ENCODE results near the gene TOGARAM2.

Gene TOGARAM2

DNA sequence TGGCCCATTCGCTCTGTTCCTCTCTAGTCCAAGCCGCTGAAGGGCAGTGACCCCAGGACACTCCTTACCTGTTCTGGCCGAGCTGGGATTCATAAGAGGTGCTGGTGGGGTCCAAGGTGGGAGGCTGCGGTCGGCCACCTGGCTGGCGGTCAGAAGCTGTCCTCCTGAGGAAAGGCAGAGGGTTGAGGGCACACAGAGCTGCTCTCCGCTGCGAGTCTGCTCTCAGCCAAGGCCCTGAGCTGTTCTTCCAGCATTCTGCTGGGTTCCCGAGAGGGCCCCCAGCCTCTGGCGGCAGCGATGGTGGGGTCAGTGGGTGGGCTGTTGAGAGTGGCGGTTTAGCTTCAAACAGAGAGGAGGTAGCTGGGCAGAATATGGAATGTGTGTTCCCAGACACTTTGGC, 89.4 kb downstream of the TOGARAM2 start:
- no peak for DNase-seq (ENCODE audit: low read depth, low spot score)
- no peak overlapping the region for H3K4me3 ChIP-seq (ENCODE audit: low read depth, low read length)
- in situ Hi-C loops (cut with HindIII; ENCODE audit: low sequenced_read_pairs), result no loop called here
- TF ChIP-seq, protein P1, sequence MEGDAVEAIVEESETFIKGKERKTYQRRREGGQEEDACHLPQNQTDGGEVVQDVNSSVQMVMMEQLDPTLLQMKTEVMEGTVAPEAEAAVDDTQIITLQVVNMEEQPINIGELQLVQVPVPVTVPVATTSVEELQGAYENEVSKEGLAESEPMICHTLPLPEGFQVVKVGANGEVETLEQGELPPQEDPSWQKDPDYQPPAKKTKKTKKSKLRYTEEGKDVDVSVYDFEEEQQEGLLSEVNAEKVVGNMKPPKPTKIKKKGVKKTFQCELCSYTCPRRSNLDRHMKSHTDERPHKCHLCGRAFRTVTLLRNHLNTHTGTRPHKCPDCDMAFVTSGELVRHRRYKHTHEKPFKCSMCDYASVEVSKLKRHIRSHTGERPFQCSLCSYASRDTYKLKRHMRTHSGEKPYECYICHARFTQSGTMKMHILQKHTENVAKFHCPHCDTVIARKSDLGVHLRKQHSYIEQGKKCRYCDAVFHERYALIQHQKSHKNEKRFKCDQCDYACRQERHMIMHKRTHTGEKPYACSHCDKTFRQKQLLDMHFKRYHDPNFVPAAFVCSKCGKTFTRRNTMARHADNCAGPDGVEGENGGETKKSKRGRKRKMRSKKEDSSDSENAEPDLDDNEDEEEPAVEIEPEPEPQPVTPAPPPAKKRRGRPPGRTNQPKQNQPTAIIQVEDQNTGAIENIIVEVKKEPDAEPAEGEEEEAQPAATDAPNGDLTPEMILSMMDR (IDR thresholded peaks at IDR 0.05; ENCODE audit: low read depth, low read length), result no peak

DNA sequence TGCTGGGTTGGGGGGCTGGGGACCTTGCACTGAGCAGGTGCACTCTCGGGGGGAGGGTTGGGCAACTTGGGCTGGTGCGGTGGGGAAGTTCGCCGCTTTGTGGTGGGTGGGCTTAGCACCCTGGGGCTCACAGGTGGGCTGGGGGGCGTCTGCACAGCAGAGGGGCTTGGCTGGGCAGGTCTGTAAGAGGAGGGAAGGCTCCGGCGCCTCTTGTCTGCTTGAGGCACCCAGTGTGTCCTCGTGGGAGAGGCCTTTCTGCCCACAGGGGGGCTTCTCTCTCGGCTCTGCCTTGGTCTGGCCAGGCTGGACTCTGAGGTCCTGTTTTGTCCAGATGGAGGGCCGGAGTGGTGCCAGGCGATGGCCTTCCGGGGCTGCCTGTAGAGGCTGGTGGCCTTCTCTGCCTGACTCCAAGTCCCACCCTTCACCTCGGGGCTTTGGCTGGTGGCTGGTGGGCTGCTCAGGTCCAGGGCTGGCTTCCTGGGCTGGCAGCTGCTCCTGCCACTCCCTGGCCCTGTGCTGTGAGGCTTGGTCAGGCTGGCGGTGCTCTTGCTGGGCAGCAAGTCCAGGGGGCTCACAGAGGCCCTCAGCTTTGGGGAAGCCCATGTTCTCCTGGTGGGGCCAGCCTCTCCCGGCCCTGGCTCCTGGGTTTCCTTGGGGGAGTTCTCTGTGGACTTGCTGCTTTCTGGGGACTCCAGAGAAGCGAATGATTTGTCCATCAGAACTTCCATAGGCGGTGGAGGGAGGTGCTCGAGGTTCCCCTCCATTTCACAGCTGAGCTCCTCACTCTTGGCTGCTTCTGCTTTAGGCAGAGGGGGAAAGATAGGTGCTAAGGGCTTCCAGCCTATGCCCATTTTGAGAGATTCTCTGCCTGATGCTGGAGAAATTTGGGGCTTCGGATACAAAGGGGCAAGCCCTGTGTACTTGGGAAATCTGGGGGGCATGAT, 90.2 kb downstream of the TOGARAM2 start:
- in situ Hi-C loops (cut with HindIII; ENCODE audit: low sequenced_read_pairs), result no loop called here
- H3K4me3 ChIP-seq (ENCODE audit: low read depth, low read length), result no peak overlapping the region
- DNase-seq (ENCODE audit: low read depth, low spot score), result no peak
- TF ChIP-seq, protein P1 (IDR thresholded peaks at IDR 0.05; ENCODE audit: low read depth, low read length), result no peak

DNA sequence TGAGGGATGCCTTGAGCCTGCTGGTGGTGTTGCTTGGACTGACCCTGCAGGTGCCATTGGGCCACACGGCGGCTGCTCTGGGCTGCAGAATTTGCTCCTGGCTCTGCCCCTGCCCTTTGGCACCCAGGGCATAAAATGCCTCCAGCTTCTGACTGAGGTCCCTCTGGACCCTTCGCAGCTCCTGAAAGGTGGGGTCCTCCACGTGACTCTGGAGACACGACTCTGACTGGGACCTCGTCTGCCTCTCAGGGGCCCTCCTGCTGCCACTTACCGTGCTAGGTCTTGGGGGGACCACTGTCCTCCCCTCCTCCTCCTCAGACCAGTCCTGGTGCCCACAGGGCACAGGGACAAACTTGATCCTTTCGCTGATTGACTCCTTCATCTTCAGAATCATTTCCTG, 91.2 kb downstream of the TOGARAM2 start:
- in situ Hi-C loops (cut with HindIII; ENCODE audit: low sequenced_read_pairs), result no loop called here
- DNase-seq (ENCODE audit: low read depth, low spot score), result no peak
- TF ChIP-seq, protein P1 (IDR thresholded peaks at IDR 0.05; ENCODE audit: low read depth, low read length), result no peak
- no peak overlapping the region for H3K4me3 ChIP-seq (ENCODE audit: low read depth, low read length)

DNA sequence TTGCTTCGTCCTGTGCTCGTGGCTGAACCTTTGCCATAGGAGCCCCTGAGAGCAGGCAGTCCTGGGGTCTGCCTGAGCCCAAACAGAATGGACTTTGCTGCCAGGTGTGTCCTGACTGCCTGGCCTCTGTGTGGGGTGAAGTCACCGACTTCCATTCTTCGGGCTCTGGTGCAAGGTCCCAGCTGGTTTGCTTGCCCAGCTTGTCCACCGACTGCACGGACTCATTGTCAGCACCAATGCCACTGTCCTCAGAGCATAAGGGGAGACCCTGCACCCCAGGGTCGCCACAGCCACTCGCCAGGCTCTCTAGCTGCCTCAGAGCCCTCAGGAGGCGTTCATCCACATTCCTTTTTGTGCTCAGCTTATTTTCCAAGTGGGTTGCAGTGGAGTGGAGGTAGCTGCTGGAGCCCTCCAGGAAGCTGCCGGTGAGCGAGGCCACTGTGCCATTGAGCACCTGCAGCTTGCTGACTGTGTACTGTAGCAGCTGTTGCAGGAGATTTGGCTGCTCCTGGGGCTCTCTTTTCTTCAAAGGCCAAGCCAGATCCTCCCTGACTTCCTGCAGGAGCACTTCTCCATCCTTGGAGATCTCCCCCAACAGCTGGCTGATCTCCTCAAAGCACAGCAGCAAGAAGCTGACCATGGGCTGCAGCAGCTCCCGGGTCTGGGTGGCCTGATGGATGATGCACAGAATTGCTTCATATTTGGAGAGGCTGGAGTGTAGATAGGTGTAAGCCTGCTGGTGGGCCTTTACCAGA, 92.0 kb downstream of the TOGARAM2 start:
- in situ Hi-C loops (cut with HindIII; ENCODE audit: low sequenced_read_pairs), result no loop called here
- DNase-seq (ENCODE audit: low read depth, low spot score), result no peak
- H3K4me3 ChIP-seq (ENCODE audit: low read depth, low read length), result no peak overlapping the region
- TF ChIP-seq, protein P1 (IDR thresholded peaks at IDR 0.05; ENCODE audit: low read depth, low read length), result no peak

DNA sequence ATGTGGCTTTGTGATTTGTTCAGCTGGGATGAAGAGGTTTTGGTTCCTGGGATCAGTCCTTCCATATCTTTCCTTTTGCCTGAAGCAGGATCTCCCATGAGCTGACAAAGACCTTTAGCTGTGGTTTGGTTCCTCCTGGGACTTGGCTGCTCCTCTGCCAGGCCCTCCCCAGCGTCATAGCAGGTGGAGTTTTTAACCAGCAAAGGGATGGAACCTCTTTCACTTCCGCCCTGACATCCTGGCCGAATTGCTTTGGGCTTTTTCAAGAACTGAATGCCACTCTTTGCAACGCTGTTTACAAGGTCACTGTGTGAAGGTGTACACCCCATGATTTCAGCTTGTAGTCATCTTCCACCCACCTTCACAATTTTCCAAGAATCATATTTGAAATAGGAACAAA, 92.8 kb downstream of the TOGARAM2 start:
- in situ Hi-C loops (cut with HindIII; ENCODE audit: low sequenced_read_pairs), result no loop called here
- DNase-seq (ENCODE audit: low read depth, low spot score), result no peak
- no peak overlapping the region for H3K4me3 ChIP-seq (ENCODE audit: low read depth, low read length)
- TF ChIP-seq, protein P1 (IDR thresholded peaks at IDR 0.05; ENCODE audit: low read depth, low read length), result no peak

DNA sequence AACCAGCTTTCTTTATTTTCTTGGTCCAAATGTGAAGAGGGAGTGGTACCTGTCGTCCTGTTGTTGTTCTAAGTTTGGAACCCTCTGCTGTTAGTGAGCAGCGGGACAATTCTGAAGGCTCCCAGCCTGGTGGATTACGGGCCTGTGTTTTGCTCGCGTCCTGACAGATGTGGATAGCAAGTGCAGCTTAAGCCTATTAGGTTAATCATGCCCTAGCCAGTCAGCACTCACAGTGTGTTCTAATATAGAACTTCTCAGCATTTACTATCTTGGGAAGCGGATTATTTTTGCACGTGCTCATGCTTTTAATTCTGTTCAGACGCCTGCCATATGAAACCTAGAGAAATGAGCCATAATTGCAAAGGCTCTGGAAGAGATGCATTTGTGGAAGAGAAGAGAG, 93.3 kb downstream of the TOGARAM2 start, which contains the start of gene PCARE:
PCARE (minus strand) TSS at position 113 of the 400 bp plus-strand sequence. CDS start 262 bp downstream, outside the sequence.
- no peak for DNase-seq (ENCODE audit: low read depth, low spot score)
- in situ Hi-C loops (cut with HindIII; ENCODE audit: low sequenced_read_pairs), result no loop called here
- TF ChIP-seq, protein P1 (IDR thresholded peaks at IDR 0.05; ENCODE audit: low read depth, low read length), result no peak
- H3K4me3 ChIP-seq (ENCODE audit: low read depth, low read length), result no peak within 1 kb of the TSS
